Endothelial cell of umbilical vein (primary cell): ENCODE measurements around the gene C11orf65. TPM values are rescaled to one million over a fixed set of nuclear protein-coding genes. Genes with fewer than 3 reads are reported as not detected.
A peak's percentile ranks its signal among the peaks of the same experiment; 100 is the strongest.
"Not testable (repeated sequence)": the region's sequence is repeated elsewhere in the genome, so short reads cannot be mapped to it uniquely, and the experiment has no call there.

Source experiments
- BruUV-seq: library from RNA; stranded (reverse); fragments of 400-500 nt; replicated peaks from 2 replicates; lab custom pipeline; 2021; lab: Mats Ljungman, UMichigan
- CTCF ChIA-PET: fragments of 300-600, 350-600 bp; sonication (Branson Sonifier 250); formaldehyde crosslinking; loops from one replicate; lab custom pipeline; 2021; ENCODE audit warnings: antibody characterized with exemption, inconsistent platforms; lab: Charles Lee
- POLR2A ChIA-PET: fragments of 300-600, 350-600 bp; sonication (Branson Sonifier 250); formaldehyde crosslinking; loops from one replicate; lab custom pipeline; 2021; ENCODE audit warnings: antibody characterized with exemption, inconsistent platforms; lab: Charles Lee
- DNase-seq: peaks from one replicate; pipeline ENCODE4 v3.0.0-alpha.2; 2011; ENCODE audit warnings: low read depth, low spot score
- FAIRE-seq: peaks from 2 replicates; lab custom pipeline; 2011; peaks lifted over from hg19 to GRCh38; lab: Jason Lieb, UNC
- H2AFZ ChIP-seq: 2 replicates; pipeline ENCODE4 v1.6.0; 2012; ENCODE audit warnings: low read depth, low read length, control low read depth, inconsistent platforms
- H3K27ac ChIP-seq: 2 replicates; pipeline ENCODE4 v1.5.1; 2011; ENCODE audit warnings: low read depth, mild to moderate bottlenecking, control low read depth, low read length, moderate library complexity; ENCODE audit not compliant: insufficient read depth
- H3K27me3 ChIP-seq, 2 experiments: 2 replicates each; pipeline versions ENCODE4 v1.6.0 to v1.6.1; 2011; ENCODE audit warnings: low read length in 2 of 2, mixed read lengths in 1 of 2; ENCODE audit not compliant: control insufficient read depth in 2 of 2, insufficient read depth in 2 of 2
- H3K36me3 ChIP-seq, 2 experiments: 2 replicates in 1 of 2; 3 replicates in 1 of 2; pipeline ENCODE4 v1.5.1; 2011; ENCODE audit warnings: low read length in 2 of 2, mild to moderate bottlenecking in 1 of 2, moderate library complexity in 1 of 2; ENCODE audit not compliant: control insufficient read depth in 2 of 2, insufficient read depth in 2 of 2; ENCODE audit errors: extremely low read depth in 1 of 2
- H3K4me1 ChIP-seq: 3 replicates; pipeline ENCODE4 v1.5.1; 2011; ENCODE audit warnings: mild to moderate bottlenecking, low read length; ENCODE audit not compliant: control insufficient read depth, insufficient read depth; ENCODE audit errors: extremely low read depth
- H3K4me2 ChIP-seq: 2 replicates; pipeline ENCODE4 v1.6.1; 2011; ENCODE audit warnings: low read length, control low read depth, mixed read lengths; ENCODE audit not compliant: insufficient read depth
- H3K4me3 ChIP-seq, 3 experiments: fragments of 200-600 bp in 1 of 3; sonication (generic), shearing (Covaris generic) in 1 of 3; replicated peaks in 1 of 3; 2 replicates each; pipeline ENCODE4 v1.5.1; 2011 to 2016; ENCODE audit warnings: control low read depth in 3 of 3, low read length in 3 of 3, mild to moderate bottlenecking in 2 of 3, inconsistent platforms in 1 of 3, low read depth in 1 of 3, moderate library complexity in 1 of 3; ENCODE audit not compliant: insufficient read depth in 1 of 3
- H3K79me2 ChIP-seq: 2 replicates; pipeline ENCODE4 v1.6.0; 2012; ENCODE audit warnings: low read length, inconsistent platforms; ENCODE audit not compliant: control insufficient read depth, insufficient read depth
- H3K9ac ChIP-seq: replicated peaks from 2 replicates; pipeline ENCODE3; 2011; ENCODE audit warnings: low read length, control low read depth; ENCODE audit not compliant: insufficient read depth; ENCODE audit errors: extremely low read depth
- H3K9me1 ChIP-seq: replicated peaks from 3 replicates; pipeline ENCODE4 v1.6.0; 2011; ENCODE audit warnings: mild to moderate bottlenecking, low read length; ENCODE audit not compliant: control insufficient read depth, insufficient read depth; ENCODE audit errors: extremely low read depth
- H3K9me3 ChIP-seq: replicated peaks from 2 replicates; pipeline ENCODE4 v1.5.1; 2012; ENCODE audit warnings: low read length, inconsistent platforms; ENCODE audit not compliant: control insufficient read depth, insufficient read depth
- H4K20me1 ChIP-seq: replicated peaks from 2 replicates; pipeline ENCODE3; 2011; ENCODE audit warnings: mild to moderate bottlenecking, low read length; ENCODE audit not compliant: control insufficient read depth, insufficient read depth; ENCODE audit errors: extremely low read depth
- CTCF ChIP-seq, 2 donors: IDR thresholded peaks; 1 replicate in 1 of 2; 2 replicates in 1 of 2; pipeline ENCODE4 v1.5.1; 2011; ENCODE audit warnings: low read length in 2 of 2, mild to moderate bottlenecking in 2 of 2, moderate library complexity in 2 of 2, control low read depth in 1 of 2, inconsistent platforms in 1 of 2, low read depth in 1 of 2; ENCODE audit not compliant: insufficient read depth in 1 of 2; ENCODE audit errors: extremely low read depth in 1 of 2
- EZH2 ChIP-seq: IDR thresholded peaks from 2 replicates; pipeline ENCODE4 v1.6.1; 2012; ENCODE audit warnings: borderline replicate concordance, low read depth, mild to moderate bottlenecking, moderate library complexity, low read length, inconsistent platforms; ENCODE audit not compliant: severe bottlenecking
- GATA2 ChIP-seq: IDR thresholded peaks from 2 replicates; pipeline ENCODE4 v1.7.0; 2011; ENCODE audit warnings: low read depth, mild to moderate bottlenecking, moderate library complexity, mixed read lengths, low read length; ENCODE audit not compliant: insufficient read length, insufficient read depth
- JUN ChIP-seq: IDR thresholded peaks from 2 replicates; pipeline ENCODE4 v1.6.1; 2011; ENCODE audit warnings: borderline replicate concordance, low read depth; ENCODE audit not compliant: insufficient read length, insufficient read depth
- MAX ChIP-seq: IDR thresholded peaks from 2 replicates; pipeline ENCODE4 v1.6.1; 2011; ENCODE audit not compliant: insufficient read depth, insufficient read length
- MYC ChIP-seq: IDR thresholded peaks from one replicate; pipeline ENCODE4 v1.6.1; 2011; ENCODE audit warnings: mild to moderate bottlenecking, low read depth, low read length
- POLR2A ChIP-seq: IDR thresholded peaks from 2 replicates; pipeline ENCODE4 v1.6.1; 2012; ENCODE audit warnings: low read depth, mild to moderate bottlenecking, control low read depth, low read length
- POLR2AphosphoS5 ChIP-seq: IDR thresholded peaks from 2 replicates; pipeline ENCODE4 v1.6.1; 2012; ENCODE audit warnings: low read depth, mild to moderate bottlenecking, control low read depth, low read length, moderate library complexity; ENCODE audit not compliant: insufficient read depth
- dilution Hi-C: fragments of 300-500 bp; cut with MboI; formaldehyde crosslinking; loops from one replicate; pipeline ENCODE4 v1.15.0; 2019; ENCODE audit warnings: low sequenced_read_pairs; ENCODE audit not compliant: extremely low pct_ligation_motif_present
- intact Hi-C: fragments of 100-400 bp; cut with micrococcal nuclease; formaldehyde crosslinking; loops from one replicate; pipeline ENCODE4 v1.10.0; 2022
- polyA plus RNA-seq, 4 experiments: library from polyadenylated mRNA; depleted of rRNA in 3 of 4; stranded (reverse) in 3 of 4; unstranded in 1 of 4; fragments of >200 nt; gene quantifications; 2 replicates each; pipeline versions ENCODE4 v1.2.1 to v1.2.3, GENCODE V29; 2011 to 2012; ENCODE audit warnings: missing spikeins in 1 of 4
- total RNA-seq: library from RNA; stranded (reverse); gene quantifications from 2 replicates; pipeline ENCODE4 v1.2.3, GENCODE V29; 2021

C11orf65 gene
- total and polyA plus RNA-seq, 2 donors (not counting 3 experiments of a cell fraction or from before 2014, with no cell fraction given), result not detected

- H3K36me3 ChIP-seq, H3K9me3 ChIP-seq, H3K27ac ChIP-seq, H3K27me3 ChIP-seq, H3K9ac ChIP-seq, BruUV-seq, H3K4me2 ChIP-seq, dilution Hi-C loops, H2AFZ ChIP-seq, H3K79me2 ChIP-seq, H3K4me3 ChIP-seq, H3K4me1 ChIP-seq, H3K9me1 ChIP-seq, H4K20me1 ChIP-seq, POLR2A ChIA-PET, CTCF ChIA-PET: not testable (repeated sequence)
- DNase-seq (peak; percentile 15), FAIRE-seq (peak; percentile 62)
- intact Hi-C loops, result loop anchor here (1.0 kb wide), 1 partner anchor 231 kb away; no protein-coding TSS in a partner anchor
Measured at GRCh38 chr11:108417551-108417950, 49.8 kb downstream of the C11orf65 start.

- dilution Hi-C loops (no loop called here), intact Hi-C loops (no loop called here)
Measured at GRCh38 chr11:108414958-108415357, 52.4 kb downstream of the C11orf65 start.

More at GRCh38 chr11:108414958-108415357, 52.4 kb downstream of the C11orf65 start:
- H3K36me3 ChIP-seq, result no peaks in the 10 kb centered on the region
- H3K4me1 ChIP-seq, result no peaks in the 10 kb centered on the region
- H3K9me3 ChIP-seq, result no peaks in the 10 kb centered on the region
- H3K27me3 ChIP-seq, result no peaks in the 10 kb centered on the region
- no TSS peak for BruUV-seq
- DNase-seq (no peak), FAIRE-seq (no peak)
- TF ChIP-seq POLR2A, result no peak
- TF ChIP-seq CTCF (IDR thresholded peaks at IDR 0.05; ENCODE audit: extremely low read depth in 1 of 2, insufficient read depth in 1 of 2, low read depth in 1 of 2, low read length in 2 of 2), result no peak
- TF ChIP-seq GATA2, result no peak
- no peak for TF ChIP-seq MYC
- TF ChIP-seq JUN, result no peak
- no peak for TF ChIP-seq EZH2
- no peak for TF ChIP-seq POLR2AphosphoS5
- TF ChIP-seq MAX, result no peak
- no peaks in the 10 kb centered on the region for H3K9me1 ChIP-seq
- H3K79me2 ChIP-seq, result no peaks in the 10 kb centered on the region
- H2AFZ ChIP-seq, result no peak overlapping the region
- no peak overlapping the region for H3K4me3 ChIP-seq
- H3K27ac ChIP-seq, result no peak overlapping the region
- no peak overlapping the region for H3K4me2 ChIP-seq
- CTCF ChIA-PET, result no interaction called here
- no peaks in the 10 kb centered on the region for H4K20me1 ChIP-seq
- POLR2A ChIA-PET, result no interaction called here
- no peak overlapping the region for H3K9ac ChIP-seq
